GM12878 (cell line): ENCODE measurements around the gene WDR72. TPM values are rescaled to one million over a fixed set of nuclear protein-coding genes. Genes with fewer than 3 reads are reported as not detected.

Experiments
- ATAC-seq: fragments of 200-7000 bp; cut with Tn5 transposase; 3 replicates; pipeline ENCODE4 v1.9.1; 2020; ENCODE audit warnings: mild to moderate bottlenecking, moderate library complexity
- BruUV-seq: library from RNA; stranded (reverse); fragments of 400-500 nt; replicated peaks from 2 replicates; lab custom pipeline; 2021; lab: Mats Ljungman, UMichigan
- CTCF ChIA-PET: fragments of 300-600 bp; sonication (Branson Sonifier 250); formaldehyde crosslinking; extraction: SDS; loops from one replicate; lab custom pipeline; 2021; ENCODE audit warnings: inconsistent platforms; lab: Yijun Ruan, JAX
- POLR2A ChIA-PET: fragments of 350-600 bp; formaldehyde crosslinking; extraction: SDS; loops from one replicate; lab custom pipeline; 2021; ENCODE audit warnings: inconsistent platforms; lab: Charles Lee
- RAD21 ChIA-PET: fragments of 300-600 bp; sonication (Branson Sonifier 250); formaldehyde crosslinking; loops from one replicate; lab custom pipeline; 2023; ENCODE audit warnings: antibody characterized with exemption; ENCODE audit not compliant: unreplicated experiment; lab: Charles Lee
- SMC1A ChIA-PET: fragments of 300-600 bp; sonication (Branson Sonifier 250); formaldehyde crosslinking; loops from one replicate; lab custom pipeline; 2023; ENCODE audit not compliant: unreplicated experiment, uncharacterized antibody; lab: Charles Lee
- DNase-seq: peaks from one replicate; pipeline ENCODE4 v3.0.0-alpha.2; 2011; ENCODE audit warnings: low read depth, low spot score
- FAIRE-seq: peaks from 3 replicates; lab custom pipeline; 2011; peaks lifted over from hg19 to GRCh38; lab: Jason Lieb, UNC
- H2AFZ ChIP-seq: 2 replicates; pipeline ENCODE4 v1.6.0; 2011; ENCODE audit warnings: low read depth, low read length, control low read depth; ENCODE audit not compliant: control insufficient read depth
- H3K27ac ChIP-seq: 2 replicates; pipeline ENCODE4 v1.5.1; 2011; ENCODE audit warnings: control low read depth; ENCODE audit not compliant: control insufficient read depth, insufficient read depth
- H3K27me3 ChIP-seq, 2 experiments: replicated peaks in 1 of 2; 2 replicates each; pipeline versions ENCODE4 v1.6.0 to v1.6.1; 2011; ENCODE audit warnings: low read length in 1 of 2; ENCODE audit not compliant: control insufficient read depth in 2 of 2, insufficient read depth in 2 of 2
- H3K36me3 ChIP-seq, 2 experiments: 2 replicates each; pipeline ENCODE4 v1.5.1; 2011; ENCODE audit warnings: low read length in 1 of 2; ENCODE audit not compliant: control insufficient read depth in 2 of 2, insufficient read depth in 2 of 2
- H3K4me1 ChIP-seq: 2 replicates; pipeline ENCODE4 v1.6.1; 2011; ENCODE audit warnings: mild to moderate bottlenecking, low read length, moderate library complexity, mixed read lengths; ENCODE audit not compliant: control insufficient read depth, insufficient read depth
- H3K4me2 ChIP-seq: 2 replicates; pipeline ENCODE4 v1.6.0; 2011; ENCODE audit warnings: control low read depth; ENCODE audit not compliant: control insufficient read depth, insufficient read depth
- H3K4me3 ChIP-seq: fragments of 200-600 bp; sonication (generic); 2 replicates; pipeline ENCODE4 v1.5.1; 2016
- H3K79me2 ChIP-seq: 2 replicates; pipeline ENCODE4 v1.6.0; 2011; ENCODE audit warnings: low read length; ENCODE audit not compliant: control insufficient read depth, insufficient read depth
- H3K9ac ChIP-seq: 2 replicates; pipeline ENCODE4 v1.8.0; 2011; ENCODE audit warnings: low read length, control low read depth, mixed read lengths; ENCODE audit not compliant: control insufficient read depth, insufficient read depth
- H3K9me3 ChIP-seq: replicated peaks from 3 replicates; pipeline ENCODE4 v1.5.1; 2011; ENCODE audit warnings: mild to moderate bottlenecking, low read length; ENCODE audit not compliant: control insufficient read depth, insufficient read depth
- H4K20me1 ChIP-seq: 2 replicates; pipeline ENCODE4 v1.6.0; 2011; ENCODE audit not compliant: control insufficient read depth, insufficient read depth
- BACH1 ChIP-seq: fragments of 450-650 bp; IDR thresholded peaks from 2 replicates; pipeline ENCODE4 v1.6.1; 2017; ENCODE audit warnings: mild to moderate bottlenecking, borderline replicate concordance
- CHD4 ChIP-seq: fragments of 200-600 bp; sonication (generic); IDR thresholded peaks from 2 replicates; pipeline ENCODE4 v1.6.1; 2016; ENCODE audit warnings: mild to moderate bottlenecking
- ESRRA ChIP-seq: IDR thresholded peaks from 2 replicates; pipeline ENCODE4 v1.6.1; 2012; ENCODE audit warnings: mild to moderate bottlenecking, low read length, improper control_type of control experiment
- HDGF ChIP-seq: fragments of 450-650 bp; IDR thresholded peaks from 2 replicates; pipeline ENCODE4 v1.6.1; 2016; ENCODE audit warnings: antibody characterized with exemption
- MYC ChIP-seq: IDR thresholded peaks from 2 replicates; pipeline ENCODE4 v1.6.1; 2011; ENCODE audit warnings: mild to moderate bottlenecking, low read length, moderate library complexity, inconsistent platforms; ENCODE audit not compliant: insufficient read depth, insufficient replicate concordance, insufficient read length, severe bottlenecking
- RFX5 ChIP-seq: IDR thresholded peaks from 2 replicates; pipeline ENCODE4 v1.6.1; 2011; ENCODE audit warnings: low read depth, low read length, improper control_type of control experiment
- RUNX3 ChIP-seq: IDR thresholded peaks from 2 replicates; pipeline ENCODE4 v1.6.1; 2012; ENCODE audit warnings: low read length, inconsistent platforms
- WGBS: methylation state at CpG from one replicate; pipeline ENCODE4 v1.1.6; 2016; ENCODE audit warnings: low lambda C conversion rate; ENCODE audit not compliant: insufficient replicate concordance, insufficient coverage; ENCODE audit errors: missing lambda C conversion rate; 5-methylcytosine and 5-hydroxymethylcytosine counted together
- in situ Hi-C: fragments of 300-500 bp; cut with MboI; formaldehyde crosslinking; loops from 9 replicates; pipeline ENCODE4 v1.14.3; 2018; ENCODE audit warnings: mixed read lengths
- intact Hi-C: fragments of 100-400 bp; cut with micrococcal nuclease; formaldehyde crosslinking; loops from one replicate; pipeline ENCODE4 v1.14.2; 2022; ENCODE audit not compliant: unreplicated experiment
- polyA plus RNA-seq, 11 experiments: library from polyadenylated mRNA; depleted of rRNA in 4 of 11; unstranded in 6 of 11; stranded (reverse) in 5 of 11; fragments of >200 nt; fragmentation: Nextera tagmentation in 4 of 11; fragmentation: Illumina TruSeq in 1 of 11; extraction: Ambion mirVana in 4 of 11; extraction: Trizol in 1 of 11; gene quantifications; 1 replicate in 1 of 11; 2 replicates in 10 of 11; pipeline versions ENCODE4 v1.2.1 to v1.2.3, GENCODE V29; 2011 to 2016; ENCODE audit warnings: inconsistent platforms in 2 of 11, missing spikeins in 2 of 11, low read depth in 1 of 11
- total RNA-seq, 4 experiments: library from RNA; depleted of rRNA in 3 of 4; stranded (reverse); fragments of >200 nt in 3 of 4; fragmentation: Illumina TruSeq in 1 of 4; extraction: Trizol in 1 of 4; gene quantifications; 2 replicates each; pipeline versions ENCODE4 v1.2.1 to v1.2.3, GENCODE V29; 2013 to 2021
- TF ChIP-seq, protein P1 (sequence below): fragments of 450-650 bp; formaldehyde crosslinking; IDR thresholded peaks from 2 replicates; pipeline ENCODE4 v1.4.0; 2022; ENCODE audit warnings: mild to moderate bottlenecking, moderate library complexity
- TF ChIP-seq, protein P2 (sequence below): fragments of 150-350 bp; IDR thresholded peaks from 2 replicates; pipeline ENCODE4 v1.6.1; 2014; ENCODE audit warnings: mild to moderate bottlenecking, low read depth, low read length
- TF ChIP-seq, protein P3 (sequence below): fragments of 450-650 bp; IDR thresholded peaks from 2 replicates; pipeline ENCODE4 v1.6.1; 2016; ENCODE audit warnings: mild to moderate bottlenecking
- TF ChIP-seq, protein P4 (sequence below): fragments of 450-650 bp; formaldehyde crosslinking; IDR thresholded peaks from 2 replicates; pipeline ENCODE4 v1.5.0; 2022; ENCODE audit warnings: mild to moderate bottlenecking, missing genetic modification characterization

The WDR72 gene
- total and polyA plus RNA-seq, 10 of the 15 experiments (the other 5 are each of a cell fraction or from before 2014, with no cell fraction given) = 0.03 TPM; not detected in 9

DNA sequence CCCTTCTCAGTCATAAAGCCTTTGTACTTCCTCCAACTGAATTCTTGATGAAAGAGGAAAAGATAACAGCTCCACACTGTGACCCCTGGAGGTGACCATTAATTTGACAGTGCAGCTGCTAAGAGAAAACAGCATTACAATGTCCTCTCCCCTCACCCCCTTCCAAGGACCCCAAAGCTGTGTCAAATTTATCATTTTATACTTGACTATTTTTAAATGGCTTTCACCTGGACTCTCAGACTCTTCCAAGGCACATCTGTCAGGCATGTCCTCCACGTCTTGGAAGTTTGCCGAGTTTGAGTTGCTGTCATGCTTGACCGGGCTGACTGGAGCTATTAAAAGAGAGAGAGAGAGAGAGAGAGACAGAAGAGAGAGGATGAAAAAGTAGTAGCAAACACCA lies 236.5 kb downstream of the WDR72 start:
- no peaks in the 10 kb centered on the region for H3K36me3 ChIP-seq
- no peaks in the 10 kb centered on the region for H3K9me3 ChIP-seq
- intact Hi-C loops = no loop called here
- no peak overlapping the region for H3K4me2 ChIP-seq
- POLR2A ChIA-PET = no interaction called here
- H3K27me3 ChIP-seq = no peaks in the 10 kb centered on the region
- no TSS peak for BruUV-seq
- SMC1A ChIA-PET = interaction anchor here (1.7 kb wide), 1 partner anchor 10 kb away, joined by 8 read pairs; no protein-coding TSS in a partner anchor
- H3K79me2 ChIP-seq = no peaks in the 10 kb centered on the region
- H4K20me1 ChIP-seq = no peaks in the 10 kb centered on the region
- ATAC-seq (no peak), DNase-seq (no peak), FAIRE-seq (no peak)
- in situ Hi-C loops = no loop called here
- TF ChIP-seq, protein P1, sequence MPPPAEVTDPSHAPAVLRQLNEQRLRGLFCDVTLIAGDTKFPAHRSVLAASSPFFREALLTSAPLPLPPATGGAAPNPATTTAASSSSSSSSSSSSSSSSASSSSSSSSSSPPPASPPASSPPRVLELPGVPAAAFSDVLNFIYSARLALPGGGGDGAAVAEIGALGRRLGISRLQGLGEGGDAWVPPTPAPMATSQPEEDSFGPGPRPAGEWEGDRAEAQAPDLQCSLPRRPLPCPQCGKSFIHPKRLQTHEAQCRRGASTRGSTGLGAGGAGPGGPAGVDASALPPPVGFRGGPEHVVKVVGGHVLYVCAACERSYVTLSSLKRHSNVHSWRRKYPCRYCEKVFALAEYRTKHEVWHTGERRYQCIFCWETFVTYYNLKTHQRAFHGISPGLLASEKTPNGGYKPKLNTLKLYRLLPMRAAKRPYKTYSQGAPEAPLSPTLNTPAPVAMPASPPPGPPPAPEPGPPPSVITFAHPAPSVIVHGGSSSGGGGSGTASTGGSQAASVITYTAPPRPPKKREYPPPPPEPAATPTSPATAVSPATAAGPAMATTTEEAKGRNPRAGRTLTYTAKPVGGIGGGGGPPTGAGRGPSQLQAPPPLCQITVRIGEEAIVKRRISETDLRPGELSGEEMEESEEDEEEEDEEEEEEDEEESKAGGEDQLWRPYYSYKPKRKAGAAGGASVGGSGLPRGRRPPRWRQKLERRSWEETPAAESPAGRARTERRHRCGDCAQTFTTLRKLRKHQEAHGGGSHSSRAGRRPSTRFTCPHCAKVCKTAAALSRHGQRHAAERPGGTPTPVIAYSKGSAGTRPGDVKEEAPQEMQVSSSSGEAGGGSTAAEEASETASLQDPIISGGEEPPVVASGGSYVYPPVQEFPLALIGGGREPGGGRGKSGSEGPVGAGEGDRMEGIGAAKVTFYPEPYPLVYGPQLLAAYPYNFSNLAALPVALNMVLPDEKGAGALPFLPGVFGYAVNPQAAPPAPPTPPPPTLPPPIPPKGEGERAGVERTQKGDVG = no peak
- TF ChIP-seq ESRRA = no peak
- no peak for TF ChIP-seq MYC
- TF ChIP-seq, protein P2, sequence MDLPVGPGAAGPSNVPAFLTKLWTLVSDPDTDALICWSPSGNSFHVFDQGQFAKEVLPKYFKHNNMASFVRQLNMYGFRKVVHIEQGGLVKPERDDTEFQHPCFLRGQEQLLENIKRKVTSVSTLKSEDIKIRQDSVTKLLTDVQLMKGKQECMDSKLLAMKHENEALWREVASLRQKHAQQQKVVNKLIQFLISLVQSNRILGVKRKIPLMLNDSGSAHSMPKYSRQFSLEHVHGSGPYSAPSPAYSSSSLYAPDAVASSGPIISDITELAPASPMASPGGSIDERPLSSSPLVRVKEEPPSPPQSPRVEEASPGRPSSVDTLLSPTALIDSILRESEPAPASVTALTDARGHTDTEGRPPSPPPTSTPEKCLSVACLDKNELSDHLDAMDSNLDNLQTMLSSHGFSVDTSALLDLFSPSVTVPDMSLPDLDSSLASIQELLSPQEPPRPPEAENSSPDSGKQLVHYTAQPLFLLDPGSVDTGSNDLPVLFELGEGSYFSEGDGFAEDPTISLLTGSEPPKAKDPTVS = no peak
- TF ChIP-seq RUNX3 = no peak
- no peak for TF ChIP-seq BACH1
- TF ChIP-seq, protein P3, sequence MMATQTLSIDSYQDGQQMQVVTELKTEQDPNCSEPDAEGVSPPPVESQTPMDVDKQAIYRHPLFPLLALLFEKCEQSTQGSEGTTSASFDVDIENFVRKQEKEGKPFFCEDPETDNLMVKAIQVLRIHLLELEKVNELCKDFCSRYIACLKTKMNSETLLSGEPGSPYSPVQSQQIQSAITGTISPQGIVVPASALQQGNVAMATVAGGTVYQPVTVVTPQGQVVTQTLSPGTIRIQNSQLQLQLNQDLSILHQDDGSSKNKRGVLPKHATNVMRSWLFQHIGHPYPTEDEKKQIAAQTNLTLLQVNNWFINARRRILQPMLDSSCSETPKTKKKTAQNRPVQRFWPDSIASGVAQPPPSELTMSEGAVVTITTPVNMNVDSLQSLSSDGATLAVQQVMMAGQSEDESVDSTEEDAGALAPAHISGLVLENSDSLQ = no peak
- TF ChIP-seq, protein P4, sequence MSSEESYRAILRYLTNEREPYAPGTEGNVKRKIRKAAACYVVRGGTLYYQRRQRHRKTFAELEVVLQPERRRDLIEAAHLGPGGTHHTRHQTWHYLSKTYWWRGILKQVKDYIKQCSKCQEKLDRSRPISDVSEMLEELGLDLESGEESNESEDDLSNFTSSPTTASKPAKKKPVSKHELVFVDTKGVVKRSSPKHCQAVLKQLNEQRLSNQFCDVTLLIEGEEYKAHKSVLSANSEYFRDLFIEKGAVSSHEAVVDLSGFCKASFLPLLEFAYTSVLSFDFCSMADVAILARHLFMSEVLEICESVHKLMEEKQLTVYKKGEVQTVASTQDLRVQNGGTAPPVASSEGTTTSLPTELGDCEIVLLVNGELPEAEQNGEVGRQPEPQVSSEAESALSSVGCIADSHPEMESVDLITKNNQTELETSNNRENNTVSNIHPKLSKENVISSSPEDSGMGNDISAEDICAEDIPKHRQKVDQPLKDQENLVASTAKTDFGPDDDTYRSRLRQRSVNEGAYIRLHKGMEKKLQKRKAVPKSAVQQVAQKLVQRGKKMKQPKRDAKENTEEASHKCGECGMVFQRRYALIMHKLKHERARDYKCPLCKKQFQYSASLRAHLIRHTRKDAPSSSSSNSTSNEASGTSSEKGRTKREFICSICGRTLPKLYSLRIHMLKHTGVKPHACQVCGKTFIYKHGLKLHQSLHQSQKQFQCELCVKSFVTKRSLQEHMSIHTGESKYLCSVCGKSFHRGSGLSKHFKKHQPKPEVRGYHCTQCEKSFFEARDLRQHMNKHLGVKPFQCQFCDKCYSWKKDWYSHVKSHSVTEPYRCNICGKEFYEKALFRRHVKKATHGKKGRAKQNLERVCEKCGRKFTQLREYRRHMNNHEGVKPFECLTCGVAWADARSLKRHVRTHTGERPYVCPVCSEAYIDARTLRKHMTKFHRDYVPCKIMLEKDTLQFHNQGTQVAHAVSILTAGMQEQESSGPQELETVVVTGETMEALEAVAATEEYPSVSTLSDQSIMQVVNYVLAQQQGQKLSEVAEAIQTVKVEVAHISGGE = no peak
- TF ChIP-seq HDGF = no peak
- no peak for TF ChIP-seq CHD4
- no peak for TF ChIP-seq RFX5
- RAD21 ChIA-PET = interaction anchor here (1.0 kb wide), 1 partner anchor 37 kb away, joined by 3 read pairs; no protein-coding TSS in a partner anchor
- no peak overlapping the region for H3K4me3 ChIP-seq
- no peak overlapping the region for H3K9ac ChIP-seq
- H3K27ac ChIP-seq = no peak overlapping the region
- WGBS = 11% methylated on average over 3 of the region's 3 CpGs
- H3K4me1 ChIP-seq = no peaks in the 10 kb centered on the region
- H2AFZ ChIP-seq = no peak overlapping the region
- CTCF ChIA-PET = no interaction called here
